Smooth muscle cell (in vitro differentiated cells): ENCODE data around the gene RNF144A. TPM values are rescaled to one million over a fixed set of nuclear protein-coding genes. Genes with fewer than 3 reads are reported as not detected.

ENCODE experiments used
- DNase-seq: peaks from one replicate; lab custom pipeline; 2025; ENCODE audit not compliant: unreplicated experiment; lab: John Stamatoyannopoulos, UW
- H2AFZ ChIP-seq: fragments of 200-600 bp; sonication (generic); 2 replicates; pipeline ENCODE4 v1.6.0; 2016; ENCODE audit warnings: antibody characterized with exemption, low read depth, mild to moderate bottlenecking
- H3F3A ChIP-seq: fragments of 200-600 bp; sonication (generic); 2 replicates; pipeline ENCODE4 v1.6.0; 2017; ENCODE audit warnings: antibody characterized with exemption, low read depth
- H3K27ac ChIP-seq: fragments of 200-600 bp; sonication (generic); 2 replicates; pipeline ENCODE4 v1.5.1; 2016; ENCODE audit warnings: low read depth, mild to moderate bottlenecking
- H3K27me3 ChIP-seq: fragments of 200-600 bp; sonication (generic); 2 replicates; pipeline ENCODE4 v1.6.1; 2016; ENCODE audit warnings: low read depth, mild to moderate bottlenecking
- H3K36me3 ChIP-seq: fragments of 200-600 bp; sonication (generic); 2 replicates; pipeline ENCODE4 v1.5.1; 2016; ENCODE audit warnings: low read depth
- H3K4me1 ChIP-seq: fragments of 200-600 bp; sonication (generic); 2 replicates; pipeline ENCODE4 v1.5.1; 2016; ENCODE audit warnings: low read depth
- H3K4me2 ChIP-seq: fragments of 200-600 bp; sonication (generic); 2 replicates; pipeline ENCODE4 v1.6.0; 2016; ENCODE audit warnings: mild to moderate bottlenecking
- H3K4me3 ChIP-seq: fragments of 200-600 bp; sonication (generic); 2 replicates; pipeline ENCODE4 v1.5.1; 2016; ENCODE audit warnings: mild to moderate bottlenecking
- H3K79me2 ChIP-seq: fragments of 200-600 bp; sonication (generic); 2 replicates; pipeline ENCODE4 v1.6.0; 2016; ENCODE audit warnings: low read depth, mild to moderate bottlenecking
- H3K9ac ChIP-seq: fragments of 200-600 bp; sonication (generic); 2 replicates; pipeline ENCODE4 v1.6.0; 2016; ENCODE audit warnings: low read depth
- H3K9me3 ChIP-seq: fragments of 200-600 bp; sonication (generic); replicated peaks from 2 replicates; pipeline ENCODE4 v1.5.1; 2016; ENCODE audit warnings: low read depth
- H4K20me1 ChIP-seq: fragments of 200-600 bp; sonication (generic); 2 replicates; pipeline ENCODE4 v1.6.0; 2016; ENCODE audit warnings: low read depth
- WGBS: methylation state at CpG from one replicate; pipeline ENCODE4 v1.1.7; 2016; ENCODE audit warnings: low lambda C conversion rate; 5-methylcytosine and 5-hydroxymethylcytosine counted together
- polyA plus RNA-seq: library from polyadenylated mRNA; unstranded; fragments of >200 nt; fragmentation: Nextera tagmentation; extraction: Ambion mirVana; gene quantifications from 2 replicates; pipeline ENCODE4 v1.2.1, GENCODE V29; 2016
- total RNA-seq: library from RNA; depleted of rRNA; stranded (reverse); fragments of >200 nt; gene quantifications from 2 replicates; pipeline ENCODE4 v1.2.3, GENCODE V29; 2014
- TF ChIP-seq, protein P1 (sequence below): fragments of 200-600 bp; sonication (generic); IDR thresholded peaks from 2 replicates; pipeline ENCODE4 v1.5.1; 2017; ENCODE audit warnings: borderline replicate concordance, mild to moderate bottlenecking, antibody characterized with exemption; ENCODE audit not compliant: insufficient read depth, poor library complexity, severe bottlenecking

The RNF144A gene
- total and polyA plus RNA-seq, 2 experiments from 2014 or later = 10.0 to 23.3 TPM

DNA sequence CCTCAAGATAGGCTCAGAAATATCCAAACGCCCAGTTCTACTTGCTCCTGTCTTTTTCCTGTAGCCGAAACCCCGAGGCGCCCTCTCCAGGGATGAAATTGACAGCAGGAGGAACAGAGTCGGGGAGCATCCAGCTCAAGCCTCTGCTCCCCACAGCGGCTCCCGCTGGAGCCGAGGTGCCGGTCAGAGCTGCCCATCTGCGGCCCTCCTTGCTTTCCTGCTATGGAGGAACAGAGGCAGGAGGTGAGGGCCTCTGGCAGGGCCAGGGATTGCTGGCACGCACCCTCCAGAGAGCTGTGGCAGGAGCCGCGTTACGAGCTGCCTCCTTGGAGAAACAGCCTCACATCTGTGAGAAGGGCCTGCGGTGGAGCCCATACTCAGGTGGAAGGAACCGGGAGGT, 172.1 kb downstream of the RNF144A start:
- H3K4me3 ChIP-seq = no peak overlapping the region
- TF ChIP-seq, protein P1, sequence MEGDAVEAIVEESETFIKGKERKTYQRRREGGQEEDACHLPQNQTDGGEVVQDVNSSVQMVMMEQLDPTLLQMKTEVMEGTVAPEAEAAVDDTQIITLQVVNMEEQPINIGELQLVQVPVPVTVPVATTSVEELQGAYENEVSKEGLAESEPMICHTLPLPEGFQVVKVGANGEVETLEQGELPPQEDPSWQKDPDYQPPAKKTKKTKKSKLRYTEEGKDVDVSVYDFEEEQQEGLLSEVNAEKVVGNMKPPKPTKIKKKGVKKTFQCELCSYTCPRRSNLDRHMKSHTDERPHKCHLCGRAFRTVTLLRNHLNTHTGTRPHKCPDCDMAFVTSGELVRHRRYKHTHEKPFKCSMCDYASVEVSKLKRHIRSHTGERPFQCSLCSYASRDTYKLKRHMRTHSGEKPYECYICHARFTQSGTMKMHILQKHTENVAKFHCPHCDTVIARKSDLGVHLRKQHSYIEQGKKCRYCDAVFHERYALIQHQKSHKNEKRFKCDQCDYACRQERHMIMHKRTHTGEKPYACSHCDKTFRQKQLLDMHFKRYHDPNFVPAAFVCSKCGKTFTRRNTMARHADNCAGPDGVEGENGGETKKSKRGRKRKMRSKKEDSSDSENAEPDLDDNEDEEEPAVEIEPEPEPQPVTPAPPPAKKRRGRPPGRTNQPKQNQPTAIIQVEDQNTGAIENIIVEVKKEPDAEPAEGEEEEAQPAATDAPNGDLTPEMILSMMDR = no peak
- no peak overlapping the region for H3K27ac ChIP-seq
- H4K20me1 ChIP-seq = no peaks in the 10 kb centered on the region
- no peaks in the 10 kb centered on the region for H3F3A ChIP-seq
- H3K4me1 ChIP-seq = no peaks in the 10 kb centered on the region
- no peaks in the 10 kb centered on the region for H3K36me3 ChIP-seq
- H3K27me3 ChIP-seq = no peaks in the 10 kb centered on the region
- DNase-seq = no peak
- no peak overlapping the region for H2AFZ ChIP-seq
- no peaks in the 10 kb centered on the region for H3K79me2 ChIP-seq
- H3K9ac ChIP-seq = no peak overlapping the region
- no peak overlapping the region for H3K4me2 ChIP-seq
- WGBS = 90% methylated on average over 16 of the region's 16 CpGs
- H3K9me3 ChIP-seq = no peaks in the 10 kb centered on the region

DNA sequence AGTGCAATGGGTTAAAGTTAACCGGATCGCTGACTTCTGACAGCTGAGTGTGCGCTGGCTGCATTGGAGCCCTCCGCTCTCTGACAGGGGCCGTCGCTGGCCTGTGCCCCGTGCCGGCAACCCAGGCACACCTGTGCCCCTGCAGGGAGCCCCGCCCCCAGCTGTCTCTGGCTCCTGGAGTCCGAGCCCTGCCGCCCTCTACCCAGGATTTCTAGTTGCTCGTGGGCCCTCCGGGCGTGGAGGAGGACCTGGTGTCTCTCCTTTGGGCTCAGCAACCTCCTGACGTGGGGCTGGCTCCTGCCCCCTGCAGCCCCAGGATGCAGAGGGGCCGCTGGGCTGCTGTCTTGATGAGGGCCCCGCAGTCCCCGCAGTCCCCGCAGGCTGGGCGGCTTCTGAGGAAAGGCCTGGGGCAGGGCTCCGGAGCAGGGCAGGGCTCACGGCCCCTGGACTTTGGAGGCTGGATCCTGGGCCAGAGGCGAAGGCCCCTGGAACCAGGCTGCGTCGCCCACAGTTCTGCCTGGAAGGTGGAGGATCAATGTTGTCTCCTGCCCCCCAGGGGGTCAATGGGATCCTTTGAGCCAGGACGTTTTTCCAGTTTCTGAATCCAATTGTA, 172.8 kb downstream of the RNF144A start:
- TF ChIP-seq, protein P1 = no peak
- Histone ChIP-seq H3K9ac (no peak overlapping the region), H3K4me1 (no peaks in the 10 kb centered on the region), H3K4me2 (no peak overlapping the region), H4K20me1 (no peaks in the 10 kb centered on the region), H3K79me2 (no peaks in the 10 kb centered on the region), H3K27ac (no peak overlapping the region), H3K36me3 (no peaks in the 10 kb centered on the region), H3K9me3 (no peaks in the 10 kb centered on the region), H3K27me3 (no peaks in the 10 kb centered on the region), H3K4me3 (no peak overlapping the region), H2AFZ (no peak overlapping the region), H3F3A (no peaks in the 10 kb centered on the region)
- no peak for DNase-seq
- WGBS = 90% methylated on average over 26 of the region's 26 CpGs

DNA sequence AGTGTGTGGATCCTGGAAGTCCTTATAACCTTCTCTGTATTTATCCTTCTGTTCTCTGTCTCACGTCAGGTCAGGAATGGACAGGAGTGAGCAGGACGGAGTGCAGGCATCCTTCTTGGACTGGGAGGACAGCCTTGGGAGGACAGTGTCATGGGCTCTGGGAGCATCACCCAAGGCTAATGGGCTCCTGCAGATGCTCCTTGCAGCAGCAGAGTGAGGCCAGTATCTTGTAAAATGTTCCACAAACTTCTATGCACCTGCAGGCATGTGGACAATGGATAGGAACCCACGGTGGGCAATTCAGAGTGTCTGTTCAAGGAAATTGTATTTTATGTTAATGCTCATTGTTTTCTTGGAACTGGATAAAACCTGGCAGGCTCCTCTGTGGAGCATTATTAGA, 176.2 kb downstream of the RNF144A start:
- H4K20me1 ChIP-seq = no peaks in the 10 kb centered on the region
- H2AFZ ChIP-seq = no peak overlapping the region
- H3K27me3 ChIP-seq = no peaks in the 10 kb centered on the region
- no peaks in the 10 kb centered on the region for H3K9me3 ChIP-seq
- H3K9ac ChIP-seq = no peak overlapping the region
- no peak overlapping the region for H3K27ac ChIP-seq
- H3K4me2 ChIP-seq = no peak overlapping the region
- DNase-seq = no peak
- H3K79me2 ChIP-seq = no peaks in the 10 kb centered on the region
- no peaks in the 10 kb centered on the region for H3F3A ChIP-seq
- 88% methylated on average over 3 of the region's 3 CpGs for WGBS
- TF ChIP-seq, protein P1 = no peak
- no peak overlapping the region for H3K4me3 ChIP-seq
- H3K36me3 ChIP-seq = no peaks in the 10 kb centered on the region
- H3K4me1 ChIP-seq = peaks cover 4% of the 10 kb centered on the region

Other genes starting within 250 kb of the RNF144A start
- gene CMPK2, start 51.5 kb upstream of the RNF144A start, total RNA-seq = 0.31 TPM in 1 of 2 replicates, not detected in the other
- gene CMPK2, start 51.5 kb upstream of the RNF144A start, polyA plus RNA-seq = 0.19 TPM in 1 of 2 replicates, not detected in the other
- not detected in 2 replicates for gene RSAD2, start 39.6 kb upstream of the RNF144A start, total RNA-seq
- not detected in 2 replicates for gene RSAD2, start 39.6 kb upstream of the RNF144A start, polyA plus RNA-seq